BJ (cell line): ENCODE measurements around the gene DPPA5. TPM values are rescaled to one million over a fixed set of nuclear protein-coding genes. Genes with fewer than 3 reads are reported as not detected.
"Not testable (repeated sequence)": the region's sequence is repeated elsewhere in the genome, so short reads cannot be mapped to it uniquely, and the experiment has no call there.

Source experiments
- CTCF ChIA-PET: fragments of 350-600 bp; formaldehyde crosslinking; extraction: SDS; loops from one replicate; lab custom pipeline; 2021; ENCODE audit warnings: antibody characterized with exemption, inconsistent platforms; lab: Yijun Ruan, JAX
- POLR2A ChIA-PET: fragments of 300-600 bp; sonication (Branson Sonifier 250); formaldehyde crosslinking; extraction: SDS; loops from one replicate; lab custom pipeline; 2021; ENCODE audit warnings: antibody characterized with exemption; lab: Charles Lee
- DNase-seq: peaks from one replicate; pipeline ENCODE4 v3.0.0-alpha.2; 2011; ENCODE audit warnings: low read depth
- H3K27me3 ChIP-seq: 2 replicates; pipeline ENCODE4 v1.6.0; 2011; ENCODE audit warnings: low read length; ENCODE audit not compliant: control insufficient read depth, insufficient read depth
- H3K36me3 ChIP-seq: 2 replicates; pipeline ENCODE4 v1.5.1; 2011; ENCODE audit warnings: low read length; ENCODE audit not compliant: control insufficient read depth, insufficient read depth
- H3K4me3 ChIP-seq: 2 replicates; pipeline ENCODE4 v1.5.1; 2011; ENCODE audit warnings: low read depth, mild to moderate bottlenecking, control low read depth, low read length
- CTCF ChIP-seq: IDR thresholded peaks from 2 replicates; pipeline ENCODE4 v1.5.1; 2011; ENCODE audit warnings: low read depth, mild to moderate bottlenecking, control low read depth, inconsistent platforms, low read length, moderate library complexity; ENCODE audit not compliant: insufficient read depth
- polyA plus RNA-seq: library from polyadenylated mRNA; depleted of rRNA; stranded (reverse); fragments of >200 nt; gene quantifications from 2 replicates; pipeline ENCODE4 v1.2.3, GENCODE V29; 2011

Gene DPPA5
- polyA plus RNA-seq, 1 experiment: not detected

GRCh38 chr6:73388433-73388799 is 34.3 kb upstream of the DPPA5 start:
- ChIA-PET CTCF (interaction anchor here (0.7 to 2.0 kb wide), 13 partner anchors 8 to 103 kb away, joined by 3 to 18 read pairs (median 6); partner anchors contain the start of gene OOEP), POLR2A (no interaction called here)
- no peak for TF ChIP-seq CTCF
- Histone ChIP-seq H3K36me3 (no peaks in the 10 kb centered on the region), H3K27me3 (no peaks in the 10 kb centered on the region), H3K4me3 (peak overlapping the region; percentile 44)
- no peak for DNase-seq

GRCh38 chr6:73382462-73383113 is 28.5 kb upstream of the DPPA5 start:
- CTCF ChIA-PET: no interaction called here
- POLR2A ChIA-PET: no interaction called here
- no peak for DNase-seq
- no peak overlapping the region for H3K4me3 ChIP-seq
- H3K27me3 ChIP-seq: no peaks in the 10 kb centered on the region
- TF ChIP-seq CTCF: no peak
- H3K36me3 ChIP-seq: no peaks in the 10 kb centered on the region

- CTCF ChIA-PET, H3K36me3 ChIP-seq, H3K27me3 ChIP-seq, POLR2A ChIA-PET, DNase-seq, H3K4me3 ChIP-seq: not testable (repeated sequence)
Measured at GRCh38 chr6:73381531-73381930, 27.5 kb upstream of the DPPA5 start.

- CTCF ChIA-PET: interaction anchor here (3.0 kb wide), 1 partner anchor 11 kb away, joined by 18 read pairs; no protein-coding TSS in a partner anchor
- TF ChIP-seq CTCF: no peak
- H3K4me3 ChIP-seq: no peak overlapping the region
- no peak for DNase-seq
- H3K36me3 ChIP-seq: no peaks in the 10 kb centered on the region
- POLR2A ChIA-PET: interaction anchor here (0.6 to 0.7 kb wide), 2 partner anchors 567 to 763 kb away, joined by 3 to 4 read pairs; no protein-coding TSS in a partner anchor
- no peaks in the 10 kb centered on the region for H3K27me3 ChIP-seq
Measured at GRCh38 chr6:73377225-73377624, 23.1 kb upstream of the DPPA5 start.

GRCh38 chr6:73375216-73375615 is 21.1 kb upstream of the DPPA5 start:
- CTCF ChIA-PET: interaction anchor here (1.3 kb wide), 1 partner anchor 14 kb away, joined by 6 read pairs; no protein-coding TSS in a partner anchor
- H3K27me3 ChIP-seq: no peaks in the 10 kb centered on the region
- no peak for TF ChIP-seq CTCF
- POLR2A ChIA-PET: no interaction called here
- DNase-seq: no peak
- H3K4me3 ChIP-seq: no peak overlapping the region
- H3K36me3 ChIP-seq: no peaks in the 10 kb centered on the region

- DNase-seq: no peak
- Histone ChIP-seq H3K4me3 (no peak overlapping the region), H3K27me3 (peaks cover 2% of the 10 kb centered on the region; the same call in 1 of the 2 replicates), H3K36me3 (no peaks in the 10 kb centered on the region)
- ChIA-PET CTCF (no interaction called here), POLR2A (no interaction called here)
- no peak for TF ChIP-seq CTCF
Measured at GRCh38 chr6:73372516-73372915, 18.4 kb upstream of the DPPA5 start.
